A549 treated with CpdA at 1 μM for 4 hours (cell line): ENCODE measurements around the gene STK38. TPM values are rescaled to one million over a fixed set of nuclear protein-coding genes. Genes with fewer than 3 reads are reported as not detected.

ENCODE experiments used
- total RNA-seq: library from RNA; stranded (reverse); fragments of 200-300 nt; extraction: Qiagen RNA extraction; gene quantifications from 5 replicates; pipeline ENCODE4 v1.2.3, GENCODE V29; 2022; ENCODE audit warnings: low read depth

The STK38 gene
- 19.3 to 21.4 TPM (median 20.1 TPM) in 5 replicates for total RNA-seq

GRCh38 chr6:36546920-36547645 lies at the start of gene STK38:
STK38 (minus strand) TSS chr6:36547479; CDS start chr6:36540202, 7,277 bp downstream.

GRCh38 chr6:36594029-36594815 lies 46.9 kb upstream of the STK38 start, which contains the start of gene SRSF3:
SRSF3 (plus strand) TSS chr6:36594362; CDS start chr6:36596763, 2,401 bp downstream.

Other genes with a start within 250 kb of the STK38 start
- not detected in 5 replicates for gene BNIP5, start 210.6 kb downstream of the STK38 start, total RNA-seq
- gene ETV7, start 159.8 kb downstream of the STK38 start, total RNA-seq, result 0.10 to 0.33 TPM (median 0.14 TPM) in 4 of 5 replicates, not detected in the other
- not detected in 5 replicates for gene PXT1, start 104.6 kb downstream of the STK38 start, total RNA-seq
- gene KCTD20, start 104.5 kb downstream of the STK38 start, total RNA-seq, result 17.9 to 24.9 TPM (median 20.3 TPM) in 5 replicates
- 482 to 699 TPM (median 516 TPM) in 5 replicates for gene SRSF3, start 46.9 kb upstream of the STK38 start, total RNA-seq
- gene CDKN1A, start 131.2 kb upstream of the STK38 start, total RNA-seq, result 169 to 245 TPM (median 203 TPM) in 5 replicates
- 0.03 to 0.06 TPM (median 0.05 TPM) in 3 of 5 replicates, not detected in the others for gene RAB44, start 150.3 kb upstream of the STK38 start, total RNA-seq